GM12872 (cell line): ENCODE results near the gene ZNF737.

ENCODE experiments used
- TF ChIP-seq, protein P1 (sequence below): IDR thresholded peaks from 3 replicates; pipeline ENCODE4 v1.5.1; 2011; ENCODE audit warnings: low read depth, mild to moderate bottlenecking, low read length, moderate library complexity; ENCODE audit not compliant: insufficient read depth

Gene ZNF737

DNA sequence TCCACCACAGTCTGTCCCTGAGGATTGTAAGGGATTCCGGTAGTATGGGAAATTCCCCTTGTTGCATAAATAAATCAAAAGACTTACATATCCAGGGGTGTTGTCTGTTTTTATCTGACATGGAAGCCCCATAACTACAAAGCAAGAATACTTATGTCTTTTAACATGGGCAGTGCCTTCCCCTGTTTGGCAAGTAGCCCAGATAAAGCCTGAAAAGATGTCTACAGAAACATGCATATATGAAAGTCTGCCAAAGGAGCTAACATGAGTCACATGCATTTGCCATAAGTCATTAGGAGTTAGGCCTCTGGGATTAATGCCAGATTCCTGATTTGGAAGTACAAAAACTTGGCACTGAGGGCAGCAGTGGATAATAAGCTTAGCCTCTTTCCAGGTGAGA is 62.1 kb downstream of the ZNF737 start:
- TF ChIP-seq, protein P1, sequence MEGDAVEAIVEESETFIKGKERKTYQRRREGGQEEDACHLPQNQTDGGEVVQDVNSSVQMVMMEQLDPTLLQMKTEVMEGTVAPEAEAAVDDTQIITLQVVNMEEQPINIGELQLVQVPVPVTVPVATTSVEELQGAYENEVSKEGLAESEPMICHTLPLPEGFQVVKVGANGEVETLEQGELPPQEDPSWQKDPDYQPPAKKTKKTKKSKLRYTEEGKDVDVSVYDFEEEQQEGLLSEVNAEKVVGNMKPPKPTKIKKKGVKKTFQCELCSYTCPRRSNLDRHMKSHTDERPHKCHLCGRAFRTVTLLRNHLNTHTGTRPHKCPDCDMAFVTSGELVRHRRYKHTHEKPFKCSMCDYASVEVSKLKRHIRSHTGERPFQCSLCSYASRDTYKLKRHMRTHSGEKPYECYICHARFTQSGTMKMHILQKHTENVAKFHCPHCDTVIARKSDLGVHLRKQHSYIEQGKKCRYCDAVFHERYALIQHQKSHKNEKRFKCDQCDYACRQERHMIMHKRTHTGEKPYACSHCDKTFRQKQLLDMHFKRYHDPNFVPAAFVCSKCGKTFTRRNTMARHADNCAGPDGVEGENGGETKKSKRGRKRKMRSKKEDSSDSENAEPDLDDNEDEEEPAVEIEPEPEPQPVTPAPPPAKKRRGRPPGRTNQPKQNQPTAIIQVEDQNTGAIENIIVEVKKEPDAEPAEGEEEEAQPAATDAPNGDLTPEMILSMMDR = no peak
